DMS79 (cell line): ENCODE results near the gene C22orf39.

Experiments
- DNase-seq: peaks from one replicate; lab custom pipeline; 2025; lab: John Stamatoyannopoulos, UW

The C22orf39 gene

GRCh38 chr22:19398652-19399051 is 48.9 kb downstream of the C22orf39 start:
- DNase-seq = no peak

- no peak for DNase-seq
Measured at GRCh38 chr22:19398206-19398605, 49.3 kb downstream of the C22orf39 start.

GRCh38 chr22:19397734-19398104 is 49.8 kb downstream of the C22orf39 start:
- no peak for DNase-seq

- DNase-seq = no peak
Measured at GRCh38 chr22:19396934-19397733, 50.4 kb downstream of the C22orf39 start.

GRCh38 chr22:19396561-19396933 is 51.0 kb downstream of the C22orf39 start:
- DNase-seq = no peak

- DNase-seq = no peak
Measured at GRCh38 chr22:19395276-19395675, 52.2 kb downstream of the C22orf39 start.

GRCh38 chr22:19394274-19395050 is 53.0 kb downstream of the C22orf39 start:
- DNase-seq = no peak

GRCh38 chr22:19393704-19394103 is 53.8 kb downstream of the C22orf39 start:
- no peak for DNase-seq
